GM12801 (cell line): Measurements from ENCODE around the gene C6orf132.

Source experiments
- CTCF ChIP-seq: IDR thresholded peaks from one replicate; pipeline ENCODE4 v1.5.1; 2011; ENCODE audit warnings: control low read depth; ENCODE audit not compliant: insufficient read length; ENCODE audit errors: extremely low read depth

The C6orf132 gene

GRCh38 chr6:42148058-42148457 is 5.6 kb upstream of the C6orf132 start:
- no peak for TF ChIP-seq CTCF

- no peak for TF ChIP-seq CTCF
Measured at GRCh38 chr6:42147138-42147562, 4.7 kb upstream of the C6orf132 start.

- TF ChIP-seq CTCF, result no peak
Measured at GRCh38 chr6:42141603-42142117, 760 bp downstream of the C6orf132 start.

GRCh38 chr6:42140756-42141602 is 1.4 kb downstream of the C6orf132 start:
- no peak for TF ChIP-seq CTCF

- TF ChIP-seq CTCF, result no peak
Measured at GRCh38 chr6:42140032-42140431, 2.4 kb downstream of the C6orf132 start.

- no peak for TF ChIP-seq CTCF
Measured at GRCh38 chr6:42138630-42139619, 3.5 kb downstream of the C6orf132 start.

GRCh38 chr6:42138190-42138589 is 4.2 kb downstream of the C6orf132 start:
- TF ChIP-seq CTCF, result no peak
